ENCODE data around the gene CDH4. TPM values are rescaled to one million over a fixed set of nuclear protein-coding genes. Genes with fewer than 3 reads are reported as not detected.
A peak's percentile ranks its signal among the peaks of the same experiment; 100 is the strongest.

Gene CDH4
- total and polyA plus RNA-seq, 10 donors: 0.30 to 20.1 (median 7.7) TPM

GRCh38 chr20:61664556-61665320 is 412.7 kb downstream of the CDH4 start:
- intact Hi-C loops (cut with DNase I; ENCODE audit: low total_unique reads): no loop called here
- no peak for DNase-seq
- Histone ChIP-seq H3K4me3 (no peak overlapping the region), H3K4me1 (peaks cover 0 to 15% (median 3%) of the 10 kb centered on the region in 6 donors), H3K9me3 (peaks cover 0 to 18% (median 0%) of the 10 kb centered on the region in 8 donors), H3K36me3 (no peaks in the 10 kb centered on the region), H3K27me3 (replicated peaks in 1 of 7) (peaks cover 0 to 7% (median 0%) of the 10 kb centered on the region in 7 donors), H3K27ac (no peak overlapping the region)
- WGBS, 5 donors: 64 to 76% (median 68%) methylated on average over 20 of the region's 20 CpGs
- TF ChIP-seq CTCF (IDR thresholded peaks at IDR 0.05 in 8 of 11, conservative IDR thresholded peaks at IDR 0.05 in 3 of 11) (no peak), POLR2AphosphoS5 (IDR thresholded peaks at IDR 0.05) (peak in 1 of 3 donors; percentile 22)

- H3K27me3 ChIP-seq (replicated peaks in 1 of 7): peaks cover 0 to 7% (median 0%) of the 10 kb centered on the region in 7 donors
- intact Hi-C loops (cut with DNase I; ENCODE audit: low total_unique reads): no loop called here
- no peak overlapping the region for H3K4me3 ChIP-seq
- WGBS, 5 donors: 77 to 86% (median 83%) methylated on average over 25 to 32 of the region's 32 CpGs
- DNase-seq: no peak
- no peaks in the 10 kb centered on the region for H3K36me3 ChIP-seq
- peaks cover 0 to 11% (median 0%) of the 10 kb centered on the region in 6 donors for H3K4me1 ChIP-seq
- TF ChIP-seq POLR2AphosphoS5 (IDR thresholded peaks at IDR 0.05) (no peak), CTCF (IDR thresholded peaks at IDR 0.05 in 8 of 11, conservative IDR thresholded peaks at IDR 0.05 in 3 of 11) (no peak), POLR2A (IDR thresholded peaks at IDR 0.05) (no peak)
- no peak overlapping the region for H3K27ac ChIP-seq
- peaks cover 0 to 22% (median 0%) of the 10 kb centered on the region in 8 donors for H3K9me3 ChIP-seq
Measured at GRCh38 chr20:61665528-61666470, 413.7 kb downstream of the CDH4 start.

DNA sequence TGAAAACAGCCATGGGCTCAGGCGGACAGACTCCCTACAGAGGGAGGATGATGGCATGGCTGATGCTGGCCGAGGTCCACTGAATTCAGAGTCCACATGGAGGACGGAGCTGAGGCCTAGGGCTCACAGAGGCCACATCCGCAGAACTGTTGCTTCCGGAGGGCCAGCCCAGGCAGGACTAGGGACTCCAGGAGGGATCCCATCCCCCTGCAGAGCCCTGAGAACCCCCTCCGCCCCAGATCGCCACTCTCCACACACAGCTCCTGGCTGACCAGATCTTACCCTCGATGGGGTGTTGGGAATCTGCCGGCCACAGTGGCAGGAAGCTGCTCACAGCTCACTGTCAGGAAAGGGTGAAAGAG is 414.4 kb downstream of the CDH4 start:
- intact Hi-C loops (cut with DNase I; ENCODE audit: low total_unique reads): no loop called here
- Histone ChIP-seq H3K27ac (no peak overlapping the region), H3K4me3 (no peak overlapping the region), H3K36me3 (no peaks in the 10 kb centered on the region), H3K4me1 (peaks cover 0 to 11% (median 0%) of the 10 kb centered on the region in 6 donors), H3K27me3 (replicated peaks in 1 of 7) (peaks cover 0 to 7% (median 0%) of the 10 kb centered on the region in 7 donors), H3K9me3 (peaks cover 0 to 22% (median 0%) of the 10 kb centered on the region in 8 donors)
- TF ChIP-seq POLR2A (IDR thresholded peaks at IDR 0.05): no peak
- no peak for TF ChIP-seq POLR2AphosphoS5 (IDR thresholded peaks at IDR 0.05)
- TF ChIP-seq CTCF (IDR thresholded peaks at IDR 0.05 in 8 of 11, conservative IDR thresholded peaks at IDR 0.05 in 3 of 11): no peak
- 83 to 94% (median 84%) methylated on average over 9 of the region's 9 CpGs for WGBS, 5 donors
- DNase-seq: no peak
